HS-5 (cell line): ENCODE data around the gene ARL11.
"Not testable (repeated sequence)": the region's sequence is repeated elsewhere in the genome, so short reads cannot be mapped to it uniquely, and the experiment has no call there.

Experiments used
- DNase-seq: peaks from one replicate; pipeline ENCODE4 v3.0.0-alpha.2; 2012; ENCODE audit warnings: low read depth

ARL11 gene

DNA sequence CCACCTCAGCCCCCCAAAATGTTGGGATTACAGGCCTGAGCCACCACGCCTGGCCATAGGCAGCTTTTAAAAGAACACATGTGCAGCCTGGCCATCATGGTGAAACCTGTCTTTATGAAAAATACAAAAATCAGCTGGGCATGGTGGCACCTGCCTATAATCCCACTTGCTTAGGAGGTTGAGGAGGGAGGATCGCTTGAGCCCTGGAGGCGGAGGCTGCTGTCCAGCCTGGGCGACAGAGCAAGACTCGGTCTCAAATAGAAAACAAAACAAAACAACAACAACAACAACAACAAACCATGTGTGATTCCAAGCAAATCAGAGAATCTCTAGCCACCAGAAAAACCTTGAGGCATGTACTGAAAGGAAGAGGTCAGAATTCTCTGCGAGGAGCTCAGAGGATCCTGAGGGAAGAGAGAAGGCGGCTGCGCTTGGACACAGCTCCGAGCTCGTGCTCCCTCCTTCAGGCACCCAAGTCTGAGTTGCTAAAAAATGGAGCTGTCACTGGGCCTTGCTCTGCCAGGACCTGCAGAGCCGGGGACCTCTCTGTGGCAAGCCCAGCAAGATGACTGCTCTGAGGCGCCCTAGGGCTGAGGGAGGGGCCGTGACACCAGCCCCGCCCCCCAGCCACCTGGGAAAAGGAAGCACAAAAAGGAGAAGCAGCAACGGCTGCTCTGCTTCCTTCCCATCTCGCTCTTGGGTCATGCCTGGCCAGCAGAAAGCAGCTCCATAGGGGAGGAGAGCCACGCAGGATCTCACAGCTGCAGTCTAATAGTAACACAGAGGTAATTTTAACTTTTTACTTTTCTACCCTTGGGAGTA lies at the start of gene ARL11:
Gene ARL11, plus strand, starts transcription at position 677 of the 822 bp plus-strand sequence. CDS start 1,941 bp downstream, outside the sequence.
- no peak for DNase-seq

DNA sequence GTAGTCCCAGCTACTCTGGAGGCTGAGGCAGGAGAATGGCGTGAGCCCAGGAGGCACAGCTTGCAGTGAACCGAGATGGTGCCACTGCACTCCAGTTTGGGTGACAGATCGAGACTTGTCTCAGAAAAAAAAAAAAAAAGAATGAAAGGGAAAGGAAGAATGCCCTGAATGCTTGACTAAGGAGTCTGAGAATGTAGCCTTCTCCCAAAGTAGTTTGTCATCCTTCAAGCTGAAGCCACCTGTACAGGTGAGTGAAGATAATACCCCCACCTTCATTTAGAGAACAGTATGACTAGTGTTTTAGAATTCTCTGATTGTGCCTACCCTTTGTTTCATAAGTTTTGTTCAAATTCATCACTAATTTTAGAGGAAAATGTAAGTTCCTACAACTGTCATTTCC lies 48.8 kb upstream of the ARL11 start:
- no peak for DNase-seq

DNA sequence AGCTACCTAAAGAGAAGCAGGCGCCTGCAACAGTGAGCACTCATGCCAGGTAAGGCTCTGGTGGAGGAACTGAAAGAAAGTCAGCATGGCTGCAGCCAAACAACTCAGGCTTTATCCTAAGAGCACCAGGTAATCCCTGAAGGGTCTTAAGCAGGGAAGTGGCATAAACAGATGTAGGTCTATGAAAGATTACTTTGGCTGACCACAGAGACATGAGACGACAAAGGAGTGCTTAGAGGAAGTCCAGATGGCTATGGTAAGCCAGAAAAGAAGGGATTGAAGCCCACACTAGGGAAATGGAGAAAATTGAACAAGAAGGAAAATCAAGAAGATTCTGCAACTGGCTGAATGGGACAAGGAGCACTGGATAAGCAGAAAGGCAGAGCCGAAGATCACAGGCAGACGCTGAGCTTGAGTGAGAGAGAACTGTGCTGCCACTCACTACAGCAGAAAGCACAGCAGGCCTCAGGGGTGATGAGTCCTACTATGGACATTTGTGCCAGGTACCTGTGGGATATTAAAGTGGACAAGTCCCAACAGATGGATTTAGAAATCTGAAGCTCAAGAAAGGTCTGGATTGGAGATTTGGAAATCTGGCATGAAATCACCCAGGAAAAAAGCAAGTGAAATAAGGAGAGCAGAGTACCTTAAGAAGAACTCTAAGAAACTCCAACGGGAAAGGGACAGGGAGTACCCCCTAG lies 47.2 kb upstream of the ARL11 start:
- DNase-seq: no peak

DNA sequence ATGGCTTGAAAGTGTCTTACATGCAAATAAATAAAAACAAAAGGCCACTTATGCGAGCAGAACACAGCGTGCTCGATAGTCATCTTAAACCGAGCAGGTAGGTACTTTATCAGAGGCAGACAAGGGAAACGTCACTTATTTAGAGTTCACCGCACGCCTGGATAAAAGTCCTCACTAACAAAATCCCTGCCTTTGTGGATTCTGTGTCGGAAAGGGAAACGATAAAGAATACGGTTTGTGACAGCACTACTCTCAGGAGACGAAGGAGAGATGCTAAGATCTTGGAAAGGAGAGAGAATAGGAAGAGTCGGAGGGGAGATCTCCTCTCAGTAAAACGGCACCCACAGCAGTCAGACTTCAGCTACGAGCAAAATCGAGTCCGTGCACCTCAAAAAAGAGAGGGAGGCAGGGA lies 43.5 kb upstream of the ARL11 start:
- DNase-seq: no peak

DNA sequence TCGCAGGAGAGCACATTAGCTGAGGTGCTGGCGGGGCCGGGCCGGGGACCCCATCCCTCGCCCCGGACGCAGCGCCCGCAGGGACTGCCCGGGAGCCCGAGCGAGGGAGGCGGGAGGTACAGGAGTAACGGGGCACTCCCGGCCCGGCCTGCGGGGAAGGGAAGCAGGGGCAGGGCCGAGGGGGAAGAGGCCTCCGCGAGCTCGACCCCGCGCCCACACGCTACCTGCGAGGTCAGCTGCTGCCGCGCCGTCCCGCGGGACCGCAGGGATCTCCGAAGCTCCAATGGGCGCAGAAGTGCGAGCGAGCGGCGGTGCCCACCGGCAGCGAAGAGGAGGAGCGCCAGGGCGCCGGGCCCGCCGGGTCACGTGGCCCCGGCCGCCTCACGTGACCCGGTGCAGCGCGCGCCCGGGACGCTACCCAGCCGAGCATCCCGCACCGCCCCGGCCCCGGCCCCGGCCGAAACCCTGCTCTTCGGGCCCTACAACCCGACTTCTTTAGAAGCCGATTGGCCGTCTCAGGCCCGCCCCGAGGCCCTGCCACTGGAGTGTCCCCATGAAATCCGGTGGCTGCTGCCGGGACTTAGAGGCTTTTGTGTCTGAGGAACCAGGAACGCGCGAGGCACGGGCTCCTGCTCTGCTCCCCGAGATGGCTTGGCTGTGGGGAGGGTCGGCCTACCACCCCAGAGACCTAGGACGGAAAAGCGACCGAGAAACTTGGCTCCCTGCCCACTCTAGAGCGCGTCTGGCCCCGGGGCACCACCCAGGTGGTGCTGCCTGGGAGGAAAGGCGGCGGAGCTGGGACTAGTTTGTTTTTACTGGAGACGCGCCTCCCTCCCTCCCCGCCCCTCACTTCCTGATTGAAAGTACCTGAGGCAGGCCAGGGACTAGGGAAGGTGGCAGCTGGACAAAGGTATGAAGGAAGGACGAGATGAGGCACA lies 42.8 kb upstream of the ARL11 start, which contains the start of gene RCBTB1:
Gene RCBTB1, minus strand, starts transcription at position 339 of the 938 bp plus-strand sequence. CDS start 18,279 bp downstream, outside the sequence.
- DNase-seq: no peak

DNA sequence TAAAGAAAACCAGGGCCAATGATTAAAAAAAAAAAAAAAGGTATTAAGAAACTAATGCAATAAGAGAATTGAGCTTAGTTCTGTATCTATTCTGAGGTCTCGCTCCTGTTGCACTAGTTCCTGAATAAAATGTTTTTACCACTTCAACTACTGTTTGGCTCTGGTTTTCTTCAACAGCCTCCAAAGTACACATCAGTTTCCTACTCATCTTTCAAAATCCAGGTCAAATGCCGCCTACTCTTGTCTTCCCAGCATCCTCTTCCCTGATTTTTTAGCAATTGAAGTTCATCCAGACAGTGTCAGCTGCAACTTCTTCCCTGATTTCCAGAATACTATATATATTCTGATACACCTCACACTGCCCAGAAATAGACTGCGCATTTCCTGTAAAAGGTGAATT lies 41.6 kb upstream of the ARL11 start:
- no peak for DNase-seq

DNA sequence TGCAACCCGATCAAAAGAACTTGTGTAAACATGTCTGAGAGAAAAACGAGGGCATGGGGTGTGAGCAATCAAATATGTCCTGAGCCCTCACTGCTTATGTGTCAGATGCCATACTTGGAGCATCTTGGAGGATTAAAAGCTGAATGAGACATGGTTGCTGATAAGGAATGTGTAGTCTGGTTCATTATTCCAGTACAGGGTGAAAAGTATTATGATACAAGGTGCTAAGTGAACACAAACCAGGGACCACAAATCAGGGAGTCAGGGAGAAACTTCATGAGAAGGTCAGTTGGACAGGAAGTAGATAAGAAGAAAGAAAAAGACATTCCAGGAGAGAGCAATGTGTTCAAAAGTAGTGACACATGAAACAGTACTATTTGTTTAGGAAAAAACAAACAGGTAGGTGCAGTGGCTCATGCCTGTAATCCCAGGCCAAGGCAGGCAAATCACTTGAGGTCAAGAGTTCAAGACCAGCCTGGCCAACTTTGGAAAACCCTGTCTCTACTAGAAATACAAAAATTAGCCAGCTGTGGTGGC lies 40.9 kb upstream of the ARL11 start:
- DNase-seq: no peak

DNA sequence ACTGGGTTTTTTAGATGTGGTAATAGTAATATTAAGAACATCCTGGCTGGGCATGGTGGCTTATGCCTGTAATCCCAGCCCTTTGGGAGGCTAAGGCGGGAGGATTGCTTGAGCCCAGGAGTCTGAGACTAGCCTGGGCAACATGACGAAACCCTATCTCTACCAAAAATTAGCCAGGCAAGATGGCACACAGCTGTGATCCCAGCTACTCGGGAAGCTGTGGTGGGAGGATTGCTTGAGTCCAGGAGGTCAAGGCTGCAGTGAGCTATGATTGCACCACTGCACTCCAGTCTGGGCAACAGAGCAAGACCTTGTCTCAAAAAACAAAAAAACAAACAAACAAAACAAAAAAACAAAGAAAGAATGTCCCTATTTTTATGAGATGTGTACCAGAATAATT lies 37.6 kb upstream of the ARL11 start:
- not testable (repeated sequence) for DNase-seq

DNA sequence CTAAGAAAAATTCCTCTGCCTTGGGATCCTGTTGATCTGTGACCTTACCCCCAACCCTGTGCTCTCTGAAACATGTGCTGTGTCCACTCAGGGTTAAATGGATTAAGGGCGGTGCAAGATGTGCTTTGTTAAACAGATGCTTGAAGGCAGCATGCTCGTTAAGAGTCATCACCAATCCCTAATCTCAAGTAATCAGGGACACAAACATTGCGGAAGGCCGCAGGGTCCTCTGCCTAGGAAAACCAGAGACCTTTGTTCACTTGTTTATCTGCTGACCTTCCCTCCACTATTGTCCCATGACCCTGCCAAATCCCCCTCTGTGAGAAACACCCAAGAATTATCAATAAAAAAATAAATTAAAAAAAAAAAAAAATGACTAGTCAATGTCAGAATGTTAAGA lies 34.4 kb upstream of the ARL11 start:
- DNase-seq: not testable (repeated sequence)

DNA sequence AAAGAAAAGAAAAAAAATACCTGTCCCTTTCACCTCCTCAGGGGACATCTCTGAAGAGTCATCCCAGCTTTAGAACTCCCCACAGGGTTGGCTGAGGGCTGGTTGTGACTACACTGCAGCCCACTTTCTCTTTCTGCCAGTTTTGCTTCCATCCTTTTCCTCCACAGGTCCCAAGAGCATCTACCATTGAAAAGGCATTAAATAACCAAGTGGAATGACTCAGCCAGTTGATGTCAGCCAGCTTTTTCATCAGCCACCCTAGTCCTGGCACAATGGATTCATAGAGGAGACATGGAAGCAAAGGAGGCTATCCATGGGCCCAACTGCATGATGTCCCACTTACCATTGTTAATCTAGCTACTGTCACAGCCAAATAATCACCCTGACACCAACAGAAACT lies 33.7 kb upstream of the ARL11 start:
- DNase-seq: no peak

DNA sequence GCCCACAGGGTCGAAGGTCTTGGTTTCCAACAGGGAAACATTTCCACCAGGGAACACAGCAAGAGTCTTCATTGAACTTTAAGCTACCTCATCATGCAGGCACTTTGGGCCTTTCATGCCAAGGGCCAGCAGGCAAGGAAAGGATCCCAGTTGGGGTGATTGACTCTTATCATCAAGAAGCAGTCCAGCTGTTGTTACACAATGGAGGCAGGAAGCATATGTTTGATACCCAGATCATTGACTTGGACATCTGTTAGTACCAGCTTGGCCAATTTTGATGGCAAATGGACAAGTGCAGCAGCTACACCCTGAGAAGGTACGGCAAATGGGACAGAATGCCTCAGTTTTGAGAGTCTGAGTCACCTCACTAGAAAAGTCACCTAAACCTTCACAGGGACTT lies 32.1 kb upstream of the ARL11 start:
- no peak for DNase-seq

DNA sequence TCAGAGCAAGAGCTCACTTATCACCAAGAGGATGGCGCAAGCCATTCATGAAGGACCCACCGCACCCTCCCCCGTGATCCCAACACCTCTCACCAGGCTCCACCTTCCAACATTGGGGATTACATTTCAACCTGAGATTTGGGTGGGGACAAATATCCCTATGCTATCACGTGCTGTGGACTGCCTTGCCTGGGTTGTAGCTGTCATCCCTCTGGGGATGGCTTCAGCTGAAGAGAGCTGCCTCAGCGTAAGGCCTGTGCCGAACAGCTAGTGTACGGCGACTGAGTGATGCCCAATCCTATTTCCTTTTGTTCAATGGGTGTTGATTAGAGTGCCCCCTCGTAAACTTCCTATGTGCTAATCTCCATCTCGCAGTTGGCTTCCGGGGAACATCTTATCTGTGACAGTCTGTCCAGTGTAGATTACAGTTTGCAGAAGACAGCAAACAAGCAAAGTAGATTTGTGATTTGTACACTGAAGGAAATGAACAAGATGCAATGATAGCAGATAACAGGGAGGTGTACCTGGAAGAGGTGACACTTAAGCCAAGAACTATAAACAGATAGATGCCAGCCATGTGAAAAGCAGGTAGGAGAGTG lies 31.2 kb upstream of the ARL11 start:
- no peak for DNase-seq

DNA sequence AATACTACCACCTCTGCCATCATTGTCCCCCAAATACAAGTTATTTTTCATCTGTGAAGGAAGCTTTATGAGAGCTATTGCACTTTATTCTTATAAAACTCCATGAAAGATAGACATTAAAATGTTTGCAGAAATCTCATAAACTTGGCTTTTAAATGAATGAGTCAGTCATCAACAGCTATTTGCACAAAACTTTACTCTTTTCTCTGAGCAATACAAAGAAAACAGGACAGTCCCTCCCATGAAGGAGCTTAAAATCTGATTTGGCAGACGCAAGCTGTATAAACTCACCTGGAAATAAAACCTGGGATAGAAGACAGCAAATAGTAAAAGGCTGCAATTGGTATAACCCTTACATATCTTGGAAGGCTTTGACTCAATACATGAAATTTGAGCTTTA lies 26.3 kb upstream of the ARL11 start:
- DNase-seq: no peak

DNA sequence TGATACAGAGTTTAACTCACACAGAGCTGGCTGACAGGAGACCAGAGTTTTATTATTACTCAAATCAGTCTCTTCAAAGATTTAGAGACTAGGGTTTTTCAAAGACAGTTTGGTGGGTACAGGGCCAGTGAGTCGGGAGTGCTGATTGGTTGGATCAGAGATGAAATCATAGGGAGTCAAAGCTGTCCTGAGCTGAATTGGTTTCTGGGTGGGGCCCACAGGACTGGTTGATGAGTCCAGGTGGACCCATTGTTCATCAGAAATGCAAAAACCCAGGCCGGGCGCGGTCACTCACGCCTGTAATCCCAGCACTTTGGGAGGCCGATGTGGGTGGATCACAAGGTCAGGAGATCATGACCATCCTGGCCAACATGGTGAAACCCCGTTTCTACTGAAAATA lies 25.7 kb upstream of the ARL11 start:
- not testable (repeated sequence) for DNase-seq

DNA sequence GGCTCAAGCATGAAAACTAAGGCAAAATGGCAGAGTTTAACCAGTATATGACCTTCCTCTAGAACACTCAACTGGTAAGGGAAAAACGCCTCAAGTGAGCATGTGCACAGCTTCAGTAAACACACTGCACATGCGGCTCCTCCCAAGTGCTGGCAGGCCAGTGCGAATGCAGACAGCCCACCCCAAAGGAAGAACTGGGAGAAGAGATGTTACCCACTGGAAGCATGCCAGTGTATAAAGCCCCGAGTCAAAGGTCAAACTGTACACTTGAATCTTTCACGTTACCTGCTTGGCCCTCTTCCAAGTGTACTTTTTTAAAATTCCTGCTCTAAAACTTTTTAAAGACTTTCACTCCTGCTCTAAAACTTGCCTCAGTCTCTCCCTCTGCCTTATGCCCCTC lies 23.7 kb upstream of the ARL11 start:
- no peak for DNase-seq

DNA sequence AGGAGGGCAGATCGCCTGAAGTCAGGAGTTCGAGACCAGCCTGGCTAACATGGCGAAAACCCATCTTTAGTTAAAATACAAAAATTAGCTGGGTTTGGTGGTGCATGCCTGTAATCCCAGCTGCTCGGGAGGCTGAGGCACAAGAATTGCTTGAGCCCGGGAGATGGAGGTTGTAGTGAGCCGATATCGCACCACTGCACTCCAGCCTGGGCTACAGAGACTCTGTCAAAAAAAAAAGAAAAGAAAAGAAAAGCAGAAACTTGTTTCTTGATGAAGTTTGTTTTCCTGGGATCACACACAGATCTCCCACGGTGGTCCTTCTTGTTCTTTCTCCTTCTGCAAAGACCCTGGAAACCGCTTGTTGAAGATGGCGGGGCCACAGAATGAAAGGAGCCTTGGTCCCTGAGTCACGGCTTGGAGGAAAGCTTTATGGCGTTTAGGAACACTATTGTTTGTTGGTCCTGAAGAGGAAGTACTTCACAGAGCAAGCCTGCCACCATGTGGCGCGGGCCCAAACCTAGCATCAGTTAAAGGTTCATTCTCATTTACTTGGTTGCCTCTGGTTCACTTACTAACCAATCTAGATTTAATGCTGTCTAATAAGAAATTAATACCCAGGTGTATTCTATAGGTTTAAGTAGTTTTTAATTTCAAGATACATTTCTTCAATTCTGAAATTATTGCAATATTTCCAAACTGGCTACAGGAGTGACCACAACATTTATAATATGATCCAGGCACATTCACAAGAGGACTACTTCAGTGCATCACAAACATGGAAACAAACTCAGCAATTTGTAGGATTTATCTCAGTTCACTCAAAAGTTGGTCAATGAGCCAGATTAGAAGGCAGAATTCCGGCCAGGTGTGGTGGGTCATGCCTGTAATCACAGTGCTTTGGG lies 21.3 kb upstream of the ARL11 start:
- peak; percentile 36 for DNase-seq

DNA sequence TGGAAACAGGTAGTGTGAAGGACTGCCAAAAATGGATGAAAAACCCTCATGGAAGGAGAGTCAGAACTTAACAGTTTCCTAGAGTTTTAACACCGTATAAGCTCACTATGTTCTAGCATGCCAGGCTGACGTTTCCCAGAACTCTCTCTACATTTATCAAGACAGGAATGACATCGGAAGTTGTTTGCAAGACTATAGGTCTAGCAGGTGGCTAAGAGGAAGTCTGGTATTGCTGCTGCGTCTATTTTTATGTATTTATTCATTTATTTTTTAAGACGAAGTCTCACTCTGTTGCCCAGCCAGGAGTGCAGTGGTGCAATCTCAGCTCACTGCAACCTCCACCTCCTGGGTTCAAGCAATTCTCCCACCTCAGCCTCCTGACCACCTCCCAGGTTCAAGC lies 20.5 kb upstream of the ARL11 start:
- no peak for DNase-seq

DNA sequence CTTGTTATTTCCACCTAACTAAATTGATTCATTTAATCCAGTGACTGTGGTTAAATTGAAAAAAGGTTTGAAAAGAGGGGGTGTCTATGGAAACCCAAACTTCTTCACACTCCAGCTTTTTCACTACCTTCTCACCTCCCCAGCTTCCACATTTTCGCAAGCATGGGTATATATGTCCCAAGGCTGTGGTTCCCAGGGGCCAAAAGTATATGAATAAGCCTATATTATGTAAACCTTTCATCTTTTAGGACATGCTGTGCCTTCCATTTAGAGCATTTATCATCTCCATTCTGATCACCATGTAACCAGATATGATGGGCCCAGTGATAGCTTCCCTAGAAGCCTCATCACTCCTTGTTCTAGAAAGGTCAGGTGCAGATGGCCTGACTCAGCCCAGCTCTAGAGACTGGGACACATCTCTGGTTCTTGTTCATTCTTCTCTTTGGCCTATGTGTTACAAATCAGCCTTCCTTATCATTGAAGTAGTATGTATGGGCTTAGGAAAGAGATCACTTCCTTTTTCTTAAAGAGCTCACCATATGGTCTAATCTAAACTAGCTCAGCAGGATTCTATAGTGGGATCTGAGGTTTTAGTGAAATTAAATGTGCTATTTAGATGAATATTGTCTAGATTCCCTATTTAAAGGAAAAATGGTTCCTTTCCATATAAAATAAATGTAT lies 19.5 kb upstream of the ARL11 start:
- no peak for DNase-seq

DNA sequence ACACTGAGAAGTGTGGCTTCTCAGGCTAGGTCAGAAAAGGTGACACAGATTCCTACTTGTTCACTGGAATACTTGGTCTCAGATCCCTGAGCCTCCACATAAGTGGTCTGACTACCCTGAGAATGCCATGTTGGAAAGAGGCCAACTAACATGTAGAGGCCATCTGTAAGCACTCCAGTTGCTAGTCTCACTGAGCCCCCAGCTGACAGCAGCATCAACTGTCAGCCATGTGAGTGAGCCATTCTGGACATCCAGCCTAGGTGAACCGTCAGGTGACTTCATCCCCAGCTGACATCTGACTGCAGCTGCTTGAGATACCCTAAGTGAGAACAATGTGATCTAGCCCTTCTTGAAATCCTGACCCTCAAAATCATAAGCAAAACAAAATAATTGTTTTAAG lies 18.1 kb upstream of the ARL11 start:
- no peak for DNase-seq

DNA sequence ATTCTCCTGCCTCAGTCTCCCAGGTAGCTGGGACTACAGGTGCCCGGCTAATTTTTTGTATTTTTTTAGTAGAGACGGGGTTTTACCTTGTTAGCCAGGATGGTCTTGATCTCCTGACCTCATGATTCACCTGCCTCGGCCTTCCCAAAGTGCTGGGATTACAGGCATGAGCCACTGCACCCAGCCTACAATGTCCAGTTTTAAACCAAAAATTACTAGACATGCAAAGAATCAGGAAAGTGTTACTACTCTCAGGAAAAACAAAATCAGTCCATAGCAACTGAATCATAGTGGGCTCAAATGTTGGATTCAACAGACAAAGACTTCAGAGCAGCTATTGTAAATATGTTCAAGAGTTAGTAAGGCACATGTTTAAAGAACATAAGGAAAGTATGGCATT lies 16.3 kb upstream of the ARL11 start:
- not testable (repeated sequence) for DNase-seq
